ENCODE data around the gene CHRNE. TPM values are rescaled to one million over a fixed set of nuclear protein-coding genes. Genes with fewer than 3 reads are reported as not detected.

Gene CHRNE
- total RNA-seq, 1 experiment from 2014 or later = 0.31 TPM

DNA sequence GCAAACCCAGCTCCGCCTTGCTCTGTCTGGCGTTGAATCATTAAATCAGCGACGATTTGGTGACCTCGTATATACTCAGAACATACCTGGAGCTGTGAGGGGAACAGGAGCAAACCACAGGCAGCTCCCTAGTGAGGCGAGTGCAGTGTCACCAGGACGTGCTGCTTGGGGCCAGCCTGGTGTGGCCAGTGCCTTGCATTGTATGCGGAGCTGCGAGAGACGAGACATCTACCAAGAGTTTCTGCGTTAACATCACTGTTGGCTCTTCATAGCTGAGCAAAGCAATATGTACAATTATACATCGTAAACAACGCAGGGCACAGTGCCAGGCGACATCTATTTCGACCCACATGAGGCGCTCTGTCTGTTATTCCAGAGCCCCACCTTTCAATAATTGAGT, 41.8 kb downstream of the CHRNE start:
- WGBS (ENCODE audit: extremely low coverage, insufficient read length, low lambda C conversion rate) = no CpG with 5 or more reads among the region's 16 CpGs
- no peaks in the 10 kb centered on the region for H3K9me3 ChIP-seq (ENCODE audit: control insufficient read depth, low read depth, low read length)
- no peak overlapping the region for H3K23ac ChIP-seq (ENCODE audit: insufficient read length, low read depth, low read length)
- H3K4ac ChIP-seq (ENCODE audit: low read depth, low read length) = no peak overlapping the region
- H2BK5ac ChIP-seq (ENCODE audit: insufficient read length, low read length) = no peak overlapping the region
- no peak overlapping the region for H3K56ac ChIP-seq (ENCODE audit: insufficient read length, low read depth, low read length)
- no peaks in the 10 kb centered on the region for H3K79me2 ChIP-seq (ENCODE audit: insufficient read depth, low read length)
- no peaks in the 10 kb centered on the region for H4K20me1 ChIP-seq (ENCODE audit: control insufficient read depth, insufficient read depth, insufficient read length)
- H3T11ph ChIP-seq (ENCODE audit: low read length) = no peak overlapping the region
- no peaks in the 10 kb centered on the region for H3K27me3 ChIP-seq (ENCODE audit: insufficient read depth, low read length)
- no peaks in the 10 kb centered on the region for H3K79me1 ChIP-seq (ENCODE audit: insufficient read depth, low read depth, low read length, poor library complexity, severe bottlenecking)
- H2AFZ ChIP-seq (ENCODE audit: low read length) = no peak overlapping the region
- no peaks in the 10 kb centered on the region for H3K23me2 ChIP-seq (ENCODE audit: insufficient read length, low read depth, low read length, poor library complexity, severe bottlenecking)
- no peak overlapping the region; the same call in 1 of the 2 replicates for H3K14ac ChIP-seq (ENCODE audit: insufficient read depth, low read length)
- Mint-ChIP-seq H3K4me1 (peaks cover 45 to 47% of the 10 kb centered on the region in 2 experiments), H3K9me3 (no peaks in the 10 kb centered on the region), H3K27ac (no peak overlapping the region), H3K27me3 (ENCODE audit: low read depth) (no peaks in the 10 kb centered on the region), H3K36me3 (ENCODE audit: insufficient read depth in 1 of 3, low read depth in 3 of 3) (peaks cover 0 to 10% (median 0%) of the 10 kb centered on the region in 3 experiments; a peak in 4 of 7 replicates), H3K4me3 (peak overlapping the region in 1 of 2 experiments; percentile 13; a peak in 1 of 5 replicates)
- H4K8ac ChIP-seq (replicated peaks; ENCODE audit: insufficient read length, low read depth, low read length) = no peak overlapping the region
- no peak overlapping the region for H3K9ac ChIP-seq (ENCODE audit: extremely low read depth, insufficient read length, low read length)
- no peak overlapping the region for H2AK5ac ChIP-seq (ENCODE audit: insufficient read length, low read length)
- H2BK15ac ChIP-seq (ENCODE audit: low read depth, low read length) = no peak overlapping the region
- no peak for TF ChIP-seq CTCF (conservative IDR thresholded peaks at IDR 0.05)
- H2BK120ac ChIP-seq (ENCODE audit: low read depth, low read length, poor library complexity, severe bottlenecking) = no peak overlapping the region
- H3K4me1 ChIP-seq (ENCODE audit: insufficient read depth, low read length) = peaks cover 17% of the 10 kb centered on the region; the same call in 1 of the 2 replicates
- no peak for DNase-seq
- H3K4me2 ChIP-seq (ENCODE audit: insufficient read depth, insufficient read length, low read length) = no peak overlapping the region
- no peak overlapping the region for H4K91ac ChIP-seq (ENCODE audit: insufficient read length, low read depth, low read length)
- H4K5ac ChIP-seq (ENCODE audit: insufficient read length, low read depth, low read length) = no peak overlapping the region
- H3K18ac ChIP-seq (ENCODE audit: insufficient read length, low read depth, low read length) = no peak overlapping the region
- H3K27ac ChIP-seq (ENCODE audit: insufficient read length, low read depth, low read length) = no peak overlapping the region
- no peak overlapping the region for H2BK12ac ChIP-seq (ENCODE audit: insufficient read length, low read depth, low read length)
- no peak overlapping the region for H2BK20ac ChIP-seq (ENCODE audit: low read depth, low read length, poor library complexity, severe bottlenecking)

All from H9 (cell line).